ENCODE results near the gene TBCB.
A peak's percentile ranks its signal among the peaks of the same experiment; 100 is the strongest.
"Not testable (repeated sequence)": the region's sequence is repeated elsewhere in the genome, so short reads cannot be mapped to it uniquely, and the experiment has no call there.

Gene TBCB

GRCh38 chr19:36131221-36131620 lies 16.0 kb downstream of the TBCB start:
- H3K4me1 ChIP-seq (ENCODE audit: control insufficient read depth, insufficient read depth, low read length); H3K27ac ChIP-seq (ENCODE audit: insufficient read depth, low read depth, low read length, poor library complexity, severe bottlenecking); H3K27me3 ChIP-seq (ENCODE audit: control insufficient read depth, insufficient read depth, low read length, poor library complexity, severe bottlenecking); H3K36me3 ChIP-seq (ENCODE audit: control insufficient read depth, insufficient read depth, low read length); H3K9me3 ChIP-seq (ENCODE audit: control insufficient read depth, low read length); H3K4me3 ChIP-seq (ENCODE audit: insufficient read depth, low read depth, low read length): not testable (repeated sequence)
- 91 to 93% methylated on average over 6 of the region's 6 CpGs for WGBS, 2 experiments

- H3K36me3 ChIP-seq (ENCODE audit: control insufficient read depth, insufficient read depth, low read length); H3K4me1 ChIP-seq (ENCODE audit: control insufficient read depth, insufficient read depth, low read length); H3K9me3 ChIP-seq (ENCODE audit: control insufficient read depth, low read length); H3K4me3 ChIP-seq (ENCODE audit: insufficient read depth, low read depth, low read length); H3K27me3 ChIP-seq (ENCODE audit: control insufficient read depth, insufficient read depth, low read length, poor library complexity, severe bottlenecking); H3K27ac ChIP-seq (ENCODE audit: insufficient read depth, low read depth, low read length, poor library complexity, severe bottlenecking): not testable (repeated sequence)
- 86 to 88% methylated on average over 4 of the region's 4 CpGs for whole genome bisulfite sequencing, 2 experiments
Measured at GRCh38 chr19:36134867-36135266, 19.6 kb downstream of the TBCB start.

DNA sequence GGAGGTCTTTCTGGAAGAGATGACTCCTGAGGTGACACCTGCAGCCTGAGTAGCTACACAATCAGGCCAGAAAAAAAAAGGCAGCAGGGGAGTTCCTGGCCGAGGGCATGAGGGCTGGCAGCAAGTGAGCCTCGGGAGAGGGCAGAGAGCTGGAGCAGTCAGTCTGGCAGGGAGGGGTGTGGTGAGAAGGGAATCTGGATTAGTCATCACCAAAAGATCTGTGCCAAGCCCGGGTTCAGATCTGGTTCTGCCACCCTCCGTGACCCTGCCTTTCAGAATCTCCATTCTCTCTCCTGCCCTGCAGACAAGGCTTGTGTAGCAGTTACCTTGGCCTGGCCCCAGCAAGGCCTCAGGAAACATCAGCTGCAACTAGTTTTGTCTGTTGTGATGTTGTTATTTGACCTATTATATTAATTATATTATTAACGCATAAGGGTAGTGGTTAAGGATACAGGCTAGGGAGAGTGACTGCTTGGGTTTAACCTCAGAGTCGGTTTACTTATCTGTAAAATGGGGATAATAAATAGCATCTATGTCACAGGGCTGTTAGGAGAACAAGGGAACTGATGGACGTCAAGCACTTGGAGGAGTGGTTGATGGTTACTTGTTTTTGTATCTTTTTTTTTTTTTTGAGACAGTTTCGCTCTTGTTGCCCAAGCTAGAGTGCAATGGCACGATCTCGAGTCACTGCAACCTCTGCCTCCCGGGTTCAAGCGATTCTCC lies 21.9 kb downstream of the TBCB start:
- Histone ChIP-seq H3K27ac (ENCODE audit: insufficient read depth, low read depth, low read length, poor library complexity, severe bottlenecking) (no peak overlapping the region), H3K36me3 (ENCODE audit: control insufficient read depth, insufficient read depth, low read length) (no peaks in the 10 kb centered on the region)
- 83 to 87% methylated on average over 12 of the region's 12 CpGs for WGBS, 2 experiments

GRCh38 chr19:36139120-36139472 lies 23.8 kb downstream of the TBCB start:
- 64 to 69% methylated on average over 4 of the region's 7 CpGs for WGBS, 2 experiments
- H3K4me3 ChIP-seq (ENCODE audit: insufficient read depth, low read depth, low read length) = peak overlapping the region; percentile 100
- no peaks in the 10 kb centered on the region for H3K27me3 ChIP-seq (ENCODE audit: control insufficient read depth, insufficient read depth, low read length, poor library complexity, severe bottlenecking)
- H3K9me3 ChIP-seq (ENCODE audit: control insufficient read depth, low read length) = no peaks in the 10 kb centered on the region
- peak overlapping the region; percentile 79 for H3K27ac ChIP-seq (ENCODE audit: insufficient read depth, low read depth, low read length, poor library complexity, severe bottlenecking)
- H3K4me1 ChIP-seq (ENCODE audit: control insufficient read depth, insufficient read depth, low read length) = peaks cover 5% of the 10 kb centered on the region
- peaks cover 11% of the 10 kb centered on the region for H3K36me3 ChIP-seq (ENCODE audit: control insufficient read depth, insufficient read depth, low read length)

More for the DNA sequence above, 21.9 kb downstream of the TBCB start:
- H3K27me3 ChIP-seq (ENCODE audit: control insufficient read depth, insufficient read depth, low read length, poor library complexity, severe bottlenecking) = no peaks in the 10 kb centered on the region
- H3K4me3 ChIP-seq (ENCODE audit: insufficient read depth, low read depth, low read length) = no peak overlapping the region
- no peaks in the 10 kb centered on the region for H3K9me3 ChIP-seq (ENCODE audit: control insufficient read depth, low read length)
- H3K4me1 ChIP-seq (ENCODE audit: control insufficient read depth, insufficient read depth, low read length) = peaks cover 5% of the 10 kb centered on the region

GRCh38 chr19:36139473-36140303 lies 24.4 kb downstream of the TBCB start, which contains the start of gene CAPNS1:
Gene CAPNS1 (plus strand): TSS chr19:36140066. CDS start chr19:36141012, 946 bp downstream.
- H3K36me3 ChIP-seq (ENCODE audit: control insufficient read depth, insufficient read depth, low read length) = peaks cover 17% of the 10 kb centered on the region
- no peaks in the 10 kb centered on the region for H3K9me3 ChIP-seq (ENCODE audit: control insufficient read depth, low read length)
- peaks cover 5% of the 10 kb centered on the region for H3K4me1 ChIP-seq (ENCODE audit: control insufficient read depth, insufficient read depth, low read length)
- H3K27ac ChIP-seq (ENCODE audit: insufficient read depth, low read depth, low read length, poor library complexity, severe bottlenecking) = peak within 1 kb of the TSS; percentile 79
- 0 to 1% methylated on average over 75 of the region's 75 CpGs for WGBS, 2 experiments
- H3K27me3 ChIP-seq (ENCODE audit: control insufficient read depth, insufficient read depth, low read length, poor library complexity, severe bottlenecking) = no peaks in the 10 kb centered on the region
- peak within 1 kb of the TSS; percentile 100 for H3K4me3 ChIP-seq (ENCODE audit: insufficient read depth, low read depth, low read length)

DNA sequence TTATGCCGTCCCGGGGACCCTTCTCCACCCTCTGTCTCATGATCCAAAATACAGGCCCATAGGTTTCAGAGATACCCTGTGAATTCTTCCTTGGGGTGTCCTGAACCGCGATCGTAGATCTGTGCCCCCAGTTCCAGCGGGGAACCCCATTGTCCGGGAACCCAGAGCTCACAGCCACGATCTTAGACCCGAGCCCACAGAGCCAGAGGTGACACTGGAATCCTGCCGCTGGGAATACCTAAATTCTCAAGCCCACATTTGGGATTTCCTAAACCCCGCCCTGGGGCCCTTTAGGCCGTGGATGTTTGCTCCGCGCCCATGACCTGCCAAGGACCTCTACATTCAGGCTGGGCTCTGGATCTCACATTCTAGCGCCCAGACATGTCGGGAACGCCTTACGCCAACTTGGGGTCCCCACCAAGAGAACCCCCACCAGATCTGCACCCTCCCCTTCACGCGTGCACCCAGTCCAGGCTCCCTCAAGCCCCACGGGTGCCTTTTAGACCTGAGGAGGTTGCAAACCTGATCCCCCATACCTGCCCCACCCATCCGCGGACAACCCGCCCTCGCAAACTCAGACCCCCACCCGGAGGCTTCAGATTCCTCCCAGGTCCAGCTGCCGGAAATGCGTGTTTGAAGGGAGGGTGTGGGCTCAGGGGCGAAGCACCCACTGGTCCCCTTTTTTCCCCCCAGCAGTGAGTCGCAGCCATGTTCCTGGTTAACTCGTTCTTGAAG lies 25.2 kb downstream of the TBCB start:
- H3K4me1 ChIP-seq (ENCODE audit: control insufficient read depth, insufficient read depth, low read length) = peaks cover 5% of the 10 kb centered on the region
- peak overlapping the region; percentile 71 for H3K27ac ChIP-seq (ENCODE audit: insufficient read depth, low read depth, low read length, poor library complexity, severe bottlenecking)
- no peaks in the 10 kb centered on the region for H3K27me3 ChIP-seq (ENCODE audit: control insufficient read depth, insufficient read depth, low read length, poor library complexity, severe bottlenecking)
- H3K4me3 ChIP-seq (ENCODE audit: insufficient read depth, low read depth, low read length) = peak overlapping the region; percentile 100
- WGBS, 2 experiments = 0% methylated on average over 29 to 31 of the region's 31 CpGs
- H3K9me3 ChIP-seq (ENCODE audit: control insufficient read depth, low read length) = no peaks in the 10 kb centered on the region
- peaks cover 18% of the 10 kb centered on the region for H3K36me3 ChIP-seq (ENCODE audit: control insufficient read depth, insufficient read depth, low read length)

GRCh38 chr19:36141039-36141927 lies 26.0 kb downstream of the TBCB start:
- 15 to 16% methylated on average over 42 of the region's 42 CpGs for WGBS, 2 experiments
- no peak overlapping the region for H3K27ac ChIP-seq (ENCODE audit: insufficient read depth, low read depth, low read length, poor library complexity, severe bottlenecking)
- H3K27me3 ChIP-seq (ENCODE audit: control insufficient read depth, insufficient read depth, low read length, poor library complexity, severe bottlenecking) = no peaks in the 10 kb centered on the region
- H3K4me1 ChIP-seq (ENCODE audit: control insufficient read depth, insufficient read depth, low read length) = peaks cover 5% of the 10 kb centered on the region
- no peaks in the 10 kb centered on the region for H3K9me3 ChIP-seq (ENCODE audit: control insufficient read depth, low read length)
- peaks cover 25% of the 10 kb centered on the region for H3K36me3 ChIP-seq (ENCODE audit: control insufficient read depth, insufficient read depth, low read length)
- peak overlapping the region; percentile 100 for H3K4me3 ChIP-seq (ENCODE audit: insufficient read depth, low read depth, low read length)

DNA sequence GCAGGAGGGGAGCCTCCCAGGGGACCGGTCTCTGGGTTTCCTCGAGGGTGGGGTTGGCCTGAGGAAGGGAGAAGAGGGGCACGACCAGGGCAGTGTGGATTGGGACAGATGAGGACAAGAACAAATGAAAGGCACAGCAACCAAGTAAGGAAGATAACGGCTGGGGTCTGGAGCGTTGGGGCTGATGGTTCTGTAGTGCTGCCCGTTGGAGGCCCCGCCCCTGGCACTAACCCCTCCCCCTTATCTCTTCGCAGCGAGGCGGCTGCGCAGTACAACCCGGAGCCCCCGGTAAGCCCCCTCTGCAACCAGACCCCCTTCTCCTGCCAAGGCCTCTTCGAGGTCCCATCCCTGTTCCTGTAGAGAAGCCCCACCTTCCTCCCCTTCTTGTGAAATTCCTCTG lies 26.8 kb downstream of the TBCB start:
- 95% methylated on average over 14 of the region's 14 CpGs for WGBS, 2 experiments
- H3K27me3 ChIP-seq (ENCODE audit: control insufficient read depth, insufficient read depth, low read length, poor library complexity, severe bottlenecking) = no peaks in the 10 kb centered on the region
- H3K27ac ChIP-seq (ENCODE audit: insufficient read depth, low read depth, low read length, poor library complexity, severe bottlenecking) = no peak overlapping the region
- H3K9me3 ChIP-seq (ENCODE audit: control insufficient read depth, low read length) = no peaks in the 10 kb centered on the region
- H3K4me3 ChIP-seq (ENCODE audit: insufficient read depth, low read depth, low read length) = no peak overlapping the region
- H3K36me3 ChIP-seq (ENCODE audit: control insufficient read depth, insufficient read depth, low read length) = peaks cover 31% of the 10 kb centered on the region
- peaks cover 5% of the 10 kb centered on the region for H3K4me1 ChIP-seq (ENCODE audit: control insufficient read depth, insufficient read depth, low read length)

GRCh38 chr19:36142496-36142895 lies 27.2 kb downstream of the TBCB start:
- Histone ChIP-seq H3K27ac (ENCODE audit: insufficient read depth, low read depth, low read length, poor library complexity, severe bottlenecking) (no peak overlapping the region), H3K4me1 (ENCODE audit: control insufficient read depth, insufficient read depth, low read length) (peaks cover 5% of the 10 kb centered on the region), H3K9me3 (ENCODE audit: control insufficient read depth, low read length) (no peaks in the 10 kb centered on the region), H3K4me3 (ENCODE audit: insufficient read depth, low read depth, low read length) (no peak overlapping the region), H3K36me3 (ENCODE audit: control insufficient read depth, insufficient read depth, low read length) (peaks cover 34% of the 10 kb centered on the region), H3K27me3 (ENCODE audit: control insufficient read depth, insufficient read depth, low read length, poor library complexity, severe bottlenecking) (no peaks in the 10 kb centered on the region)
- 94 to 96% methylated on average over 9 of the region's 9 CpGs for WGBS, 2 experiments

All from ectodermal cell (in vitro differentiated cells).